GM12892 (cell line): Measurements from ENCODE around the gene PSENEN.

ENCODE experiments used
- POLR2A ChIP-seq: IDR thresholded peaks from 2 replicates; pipeline ENCODE4 v1.6.1; 2011; ENCODE audit warnings: low read depth, low read length, control low read depth
- POLR2AphosphoS5 ChIP-seq: IDR thresholded peaks from 2 replicates; pipeline ENCODE4 v1.6.1; 2011; ENCODE audit warnings: low read depth, low read length, control low read depth
- TAF1 ChIP-seq: IDR thresholded peaks from 2 replicates; pipeline ENCODE4 v1.6.1; 2011; ENCODE audit warnings: low read depth, mild to moderate bottlenecking, control low read depth, low read length, borderline replicate concordance

GRCh38 chr19:35714601-35715354 is 30.7 kb upstream of the PSENEN start:
- TF ChIP-seq POLR2A (peak; percentile 48; the same call in 1 of the 2 replicates), POLR2AphosphoS5 (no peak), TAF1 (no peak)
